T-helper 22 cell (primary cell): ENCODE data around the gene PRAC1.

ENCODE experiments used
- DNase-seq: peaks from one replicate; pipeline ENCODE4 v3.0.0-alpha.2; 2020; ENCODE audit warnings: low read depth

Gene PRAC1

GRCh38 chr17:48747445-48748363 lies 25.4 kb upstream of the PRAC1 start:
- no peak for DNase-seq

- DNase-seq: no peak
Measured at GRCh38 chr17:48746916-48747444, 24.7 kb upstream of the PRAC1 start.

- DNase-seq: no peak
Measured at GRCh38 chr17:48745381-48746275, 23.3 kb upstream of the PRAC1 start.

- no peak for DNase-seq
Measured at GRCh38 chr17:48740537-48740936, 18.2 kb upstream of the PRAC1 start.

GRCh38 chr17:48738803-48739526 lies 16.6 kb upstream of the PRAC1 start:
- no peak for DNase-seq

- DNase-seq: no peak
Measured at GRCh38 chr17:48738424-48738802, 16.1 kb upstream of the PRAC1 start.

GRCh38 chr17:48737330-48738043 lies 15.2 kb upstream of the PRAC1 start:
- DNase-seq: no peak

GRCh38 chr17:48735062-48735351 lies 12.7 kb upstream of the PRAC1 start:
- no peak for DNase-seq

GRCh38 chr17:48734333-48735061 lies 12.2 kb upstream of the PRAC1 start:
- no peak for DNase-seq

GRCh38 chr17:48733632-48734328 lies 11.5 kb upstream of the PRAC1 start:
- no peak for DNase-seq

GRCh38 chr17:48732688-48733629 lies 10.6 kb upstream of the PRAC1 start:
- no peak for DNase-seq

- DNase-seq: no peak
Measured at GRCh38 chr17:48731355-48731754, 9.0 kb upstream of the PRAC1 start.

GRCh38 chr17:48730240-48730550 lies 7.9 kb upstream of the PRAC1 start:
- DNase-seq: no peak

GRCh38 chr17:48729335-48730239 lies 7.3 kb upstream of the PRAC1 start:
- no peak for DNase-seq

- DNase-seq: peak; percentile 25
Measured at GRCh38 chr17:48728232-48729231, 6.2 kb upstream of the PRAC1 start, which contains the start of gene HOXB13. Gene HOXB13, minus strand, starts transcription at chr17:48728750. Its CDS starts 157 bp downstream, at chr17:48728593.

GRCh38 chr17:48727415-48728175 lies 5.3 kb upstream of the PRAC1 start:
- no peak for DNase-seq
